ENCODE data around the gene MED29. TPM values are rescaled to one million over a fixed set of nuclear protein-coding genes. Genes with fewer than 3 reads are reported as not detected.

The MED29 gene
- total RNA-seq (43.8 and 70.6 TPM in 2 replicates), polyA plus RNA-seq (59.6 and 67.3 TPM in 2 replicates)

- Histone ChIP-seq H3K4me1 (ENCODE audit: low read depth) (peaks cover 8% of the 10 kb centered on the region), H3K4me3 (peak within 1 kb of the TSS; percentile 92), H3K36me3 (peaks cover 36% of the 10 kb centered on the region), H3K27me3 (no peaks in the 10 kb centered on the region), H3K9me3 (ENCODE audit: low read depth) (no peaks in the 10 kb centered on the region), H3K27ac (peak within 1 kb of the TSS; percentile 94)
- peak; percentile 99 to 100 for DNase-seq (ENCODE audit: low read depth in 1 of 2, low spot score in 1 of 2)
- TF ChIP-seq CTCF (IDR thresholded peaks at IDR 0.05; ENCODE audit: low read depth, low read length): no peak
Observed at GRCh38 chr19:39390751-39391437, at the start of gene MED29, which contains the start of gene PAF1. Gene MED29 (plus strand): TSS chr19:39391378. CDS start chr19:39391423, 45 bp downstream. Gene PAF1 (minus strand): TSS chr19:39391106. CDS start chr19:39390864, 242 bp downstream.

GRCh38 chr19:39341719-39342604 lies 49.2 kb upstream of the MED29 start, which contains the start of gene SAMD4B:
Gene SAMD4B (plus strand): TSS chr19:39342421. CDS start chr19:39356894, 14,473 bp downstream.
- DNase-seq (ENCODE audit: low read depth in 1 of 2, low spot score in 1 of 2): peak; percentile 99
- H3K4me3 ChIP-seq: peak within 1 kb of the TSS; percentile 84
- no peaks in the 10 kb centered on the region for H3K27me3 ChIP-seq
- peak; percentile 58 for TF ChIP-seq CTCF (IDR thresholded peaks at IDR 0.05; ENCODE audit: low read depth, low read length)
- H3K36me3 ChIP-seq: no peaks in the 10 kb centered on the region
- peaks cover 9% of the 10 kb centered on the region for H3K4me1 ChIP-seq (ENCODE audit: low read depth)
- H3K9me3 ChIP-seq (ENCODE audit: low read depth): no peaks in the 10 kb centered on the region
- peak within 1 kb of the TSS; percentile 80 for H3K27ac ChIP-seq

- H3K36me3 ChIP-seq: no peaks in the 10 kb centered on the region
- no peak for TF ChIP-seq CTCF (IDR thresholded peaks at IDR 0.05; ENCODE audit: low read depth, low read length)
- H3K4me1 ChIP-seq (ENCODE audit: low read depth): peaks cover 17% of the 10 kb centered on the region
- peak overlapping the region; percentile 74 for H3K4me3 ChIP-seq
- DNase-seq (ENCODE audit: low read depth in 1 of 2, low spot score in 1 of 2): peak; percentile 29 to 51
- peak overlapping the region; percentile 68 for H3K27ac ChIP-seq
- H3K9me3 ChIP-seq (ENCODE audit: low read depth): no peaks in the 10 kb centered on the region
- no peaks in the 10 kb centered on the region for H3K27me3 ChIP-seq
Observed at GRCh38 chr19:39342647-39343305, 48.4 kb upstream of the MED29 start.

GRCh38 chr19:39345956-39346355 lies 45.2 kb upstream of the MED29 start:
- H3K27me3 ChIP-seq: no peaks in the 10 kb centered on the region
- no peak overlapping the region for H3K27ac ChIP-seq
- peaks cover 30% of the 10 kb centered on the region for H3K4me1 ChIP-seq (ENCODE audit: low read depth)
- no peak overlapping the region for H3K4me3 ChIP-seq
- TF ChIP-seq CTCF (IDR thresholded peaks at IDR 0.05; ENCODE audit: low read depth, low read length): peak; percentile 15
- H3K9me3 ChIP-seq (ENCODE audit: low read depth): no peaks in the 10 kb centered on the region
- peaks cover 3% of the 10 kb centered on the region for H3K36me3 ChIP-seq
- DNase-seq (ENCODE audit: low read depth in 1 of 2, low spot score in 1 of 2): no peak
